Activated naive CD8-positive, alpha-beta T cell (primary cell): ENCODE results near the gene HBA1.
"Not testable (repeated sequence)": the region's sequence is repeated elsewhere in the genome, so short reads cannot be mapped to it uniquely, and the experiment has no call there.

ENCODE experiments used
- H3K27ac Mint-ChIP-seq: one replicate; pipeline ENCODE4 v1.8.0; 2021; ENCODE audit warnings: mixed read lengths
- H3K27me3 Mint-ChIP-seq: one replicate; pipeline ENCODE4 v1.8.0; 2021; ENCODE audit warnings: mixed read lengths
- H3K36me3 Mint-ChIP-seq: one replicate; pipeline ENCODE4 v1.8.0; 2021; ENCODE audit warnings: mixed read lengths
- H3K4me1 Mint-ChIP-seq: one replicate; pipeline ENCODE4 v1.8.0; 2021; ENCODE audit warnings: low read depth, mixed read lengths
- H3K4me3 Mint-ChIP-seq: one replicate; pipeline ENCODE4 v1.8.0; 2021; ENCODE audit warnings: mild to moderate bottlenecking, mixed read lengths
- H3K9me3 Mint-ChIP-seq: one replicate; pipeline ENCODE4 v1.8.0; 2021; ENCODE audit warnings: low read depth, mixed read lengths

HBA1 gene

DNA sequence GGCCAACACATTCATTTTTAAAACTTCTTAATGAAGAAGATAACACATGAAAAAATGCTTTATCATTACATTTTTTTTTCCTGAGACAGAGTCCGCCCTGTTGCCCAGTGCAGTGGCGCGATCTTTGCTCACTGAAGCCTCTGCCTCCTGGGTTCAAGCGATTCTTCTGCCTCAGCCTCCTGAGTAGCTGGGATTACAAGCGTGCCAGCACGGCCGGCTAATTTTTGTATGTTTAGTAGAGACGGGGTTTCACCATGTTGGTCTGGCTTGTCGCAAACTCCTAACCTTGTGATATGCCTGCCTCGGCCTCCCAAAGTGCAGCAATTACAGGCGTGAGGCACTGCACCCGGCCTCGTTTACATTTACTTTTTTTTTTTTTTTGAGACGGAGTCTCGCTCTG is 17.0 kb downstream of the HBA1 start:
- H3K4me1 Mint-ChIP-seq, result peaks cover 10% of the 10 kb centered on the region
- no peak overlapping the region for H3K27ac Mint-ChIP-seq
- H3K9me3 Mint-ChIP-seq, result no peaks in the 10 kb centered on the region
- H3K36me3 Mint-ChIP-seq, result no peaks in the 10 kb centered on the region
- no peaks in the 10 kb centered on the region for H3K27me3 Mint-ChIP-seq
- no peak overlapping the region for H3K4me3 Mint-ChIP-seq

DNA sequence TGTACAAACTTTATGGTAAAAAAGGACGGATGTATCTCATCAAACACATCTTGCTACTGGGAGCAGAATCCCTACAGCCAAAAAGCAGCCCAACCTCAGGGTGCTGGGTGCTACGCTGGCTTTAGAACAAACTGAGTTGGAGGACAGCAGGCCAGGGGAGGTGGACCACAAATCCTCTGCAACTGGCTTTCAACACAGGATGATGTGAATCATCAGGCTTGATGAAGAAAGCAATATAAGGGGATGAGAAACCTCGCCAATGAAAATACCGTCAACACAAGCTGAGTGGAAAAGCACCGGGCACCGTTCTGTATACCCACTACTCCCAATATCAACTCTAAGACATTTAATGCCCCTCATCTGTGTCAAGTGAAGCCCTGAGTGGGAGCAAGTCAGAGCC is 18.0 kb downstream of the HBA1 start:
- H3K27ac Mint-ChIP-seq, result no peak overlapping the region
- no peak overlapping the region for H3K4me3 Mint-ChIP-seq
- H3K27me3 Mint-ChIP-seq, result no peaks in the 10 kb centered on the region
- no peaks in the 10 kb centered on the region for H3K9me3 Mint-ChIP-seq
- H3K4me1 Mint-ChIP-seq, result peaks cover 2% of the 10 kb centered on the region
- H3K36me3 Mint-ChIP-seq, result no peaks in the 10 kb centered on the region

DNA sequence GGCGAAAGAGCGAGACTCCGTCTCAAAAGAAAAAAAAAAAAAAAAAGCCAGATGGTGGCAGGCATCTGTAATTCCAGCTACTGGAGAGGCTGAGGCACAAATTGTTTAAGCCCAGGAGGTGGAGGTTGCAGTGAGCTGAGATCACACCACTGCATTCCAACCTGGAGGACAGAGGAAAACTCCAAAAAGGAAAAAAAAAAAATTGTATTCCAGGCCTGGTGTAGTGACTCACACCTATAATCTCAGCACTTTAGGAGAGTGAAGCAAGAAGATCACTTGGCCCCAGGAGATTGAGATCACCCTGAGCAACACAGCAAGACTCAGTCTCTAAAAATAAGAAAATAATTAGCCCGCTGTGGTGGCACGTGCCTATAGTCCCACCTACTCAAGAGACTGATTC is 23.9 kb downstream of the HBA1 start:
- Mint-ChIP-seq H3K9me3 (no peaks in the 10 kb centered on the region), H3K36me3 (no peaks in the 10 kb centered on the region), H3K4me1 (no peaks in the 10 kb centered on the region), H3K27me3 (no peaks in the 10 kb centered on the region), H3K4me3 (no peak overlapping the region), H3K27ac (no peak overlapping the region)

DNA sequence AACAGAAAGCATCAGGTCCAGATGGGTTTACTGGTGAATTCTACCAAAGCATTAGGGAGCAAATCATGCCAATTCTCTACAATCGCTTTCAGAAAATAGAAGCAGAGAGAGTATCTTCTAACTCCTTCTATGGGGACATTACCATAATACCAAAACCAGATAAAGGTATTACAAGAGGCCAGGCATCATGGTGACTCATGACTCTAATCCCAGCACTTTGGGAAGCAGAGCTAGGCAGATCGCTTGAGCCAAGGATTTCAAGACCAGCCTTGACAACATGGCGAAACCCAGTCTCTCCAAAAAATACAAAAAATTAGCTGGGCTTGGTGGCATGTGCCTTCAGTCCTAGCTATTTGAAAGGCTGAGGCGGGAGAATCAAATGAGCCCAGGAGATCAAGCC is 26.8 kb downstream of the HBA1 start:
- H3K4me3 Mint-ChIP-seq, result no peak overlapping the region
- H3K4me1 Mint-ChIP-seq, result peaks cover 2% of the 10 kb centered on the region
- H3K27me3 Mint-ChIP-seq, result no peaks in the 10 kb centered on the region
- H3K36me3 Mint-ChIP-seq, result peaks cover 2% of the 10 kb centered on the region
- H3K9me3 Mint-ChIP-seq, result no peaks in the 10 kb centered on the region
- H3K27ac Mint-ChIP-seq, result no peak overlapping the region

DNA sequence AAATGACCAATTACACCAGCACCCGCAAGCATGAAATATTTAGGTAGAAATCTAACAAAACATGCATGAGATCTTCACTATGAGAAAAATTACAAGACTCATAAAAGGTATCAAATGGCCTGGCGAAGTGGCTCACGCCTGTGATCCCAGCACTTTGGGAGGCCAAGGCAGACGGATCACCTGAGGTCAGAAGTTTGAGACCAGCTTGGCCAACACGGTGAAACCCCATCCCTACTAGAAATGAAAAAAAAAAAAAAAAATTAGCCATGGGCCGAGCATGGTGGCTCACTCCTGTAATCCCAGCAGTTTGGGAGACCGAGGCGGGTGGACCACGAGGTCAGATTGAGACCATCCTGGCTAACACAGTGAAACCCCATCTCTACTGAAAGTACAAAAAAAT is 27.6 kb downstream of the HBA1 start:
- H3K36me3 Mint-ChIP-seq, H3K27me3 Mint-ChIP-seq, H3K27ac Mint-ChIP-seq, H3K4me1 Mint-ChIP-seq, H3K4me3 Mint-ChIP-seq, H3K9me3 Mint-ChIP-seq: not testable (repeated sequence)

DNA sequence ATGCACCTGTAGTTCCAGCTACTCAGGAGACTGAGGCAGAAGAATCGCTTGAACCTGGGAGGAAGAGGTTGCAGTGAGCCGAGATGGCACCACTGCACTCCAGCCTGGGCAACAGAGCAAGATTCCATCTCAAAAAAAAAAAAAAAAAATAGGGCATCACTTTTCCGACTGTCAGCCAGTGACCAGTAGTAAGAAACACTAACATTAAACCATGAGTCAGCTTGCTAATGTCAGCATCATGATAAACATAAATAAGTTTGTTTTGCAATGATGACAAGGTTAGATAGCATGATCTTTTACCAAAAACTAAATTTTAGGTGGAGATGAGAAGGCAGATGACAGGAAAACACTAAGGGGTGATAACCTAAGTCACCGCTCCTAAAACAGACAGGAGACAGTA is 32.9 kb downstream of the HBA1 start:
- not testable (repeated sequence) for H3K36me3 Mint-ChIP-seq, H3K4me3 Mint-ChIP-seq, H3K9me3 Mint-ChIP-seq, H3K27ac Mint-ChIP-seq, H3K27me3 Mint-ChIP-seq
- H3K4me1 Mint-ChIP-seq, result peaks cover 12% of the 10 kb centered on the region

DNA sequence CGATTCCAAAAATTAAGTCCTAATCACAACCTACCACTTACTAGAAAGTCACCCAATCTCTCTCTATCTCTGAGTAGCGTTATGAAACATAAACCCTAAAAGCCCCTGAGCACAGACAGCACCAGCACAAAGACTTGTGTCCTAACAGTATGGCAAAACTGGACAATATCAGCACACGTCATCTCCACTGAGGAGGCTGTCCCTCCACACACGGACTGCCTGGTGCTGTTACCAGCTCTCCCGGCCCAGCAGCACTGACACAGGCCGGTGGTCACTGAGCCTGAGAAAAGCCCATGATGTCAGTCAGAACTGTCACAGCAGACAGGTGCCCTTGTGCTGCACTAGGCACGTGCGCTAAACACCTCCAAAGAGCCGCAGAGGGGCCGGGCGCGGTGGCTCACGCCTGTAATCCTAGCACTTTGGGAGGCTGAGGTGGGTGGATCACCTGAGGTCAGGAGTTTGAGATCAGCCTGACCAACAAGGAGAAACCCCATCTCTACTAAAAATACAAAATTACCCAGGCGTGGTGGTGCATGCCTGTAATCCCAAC is 35.2 kb downstream of the HBA1 start:
- not testable (repeated sequence) for H3K27ac Mint-ChIP-seq, H3K36me3 Mint-ChIP-seq, H3K4me3 Mint-ChIP-seq, H3K27me3 Mint-ChIP-seq, H3K9me3 Mint-ChIP-seq
- H3K4me1 Mint-ChIP-seq, result peaks cover 11% of the 10 kb centered on the region

DNA sequence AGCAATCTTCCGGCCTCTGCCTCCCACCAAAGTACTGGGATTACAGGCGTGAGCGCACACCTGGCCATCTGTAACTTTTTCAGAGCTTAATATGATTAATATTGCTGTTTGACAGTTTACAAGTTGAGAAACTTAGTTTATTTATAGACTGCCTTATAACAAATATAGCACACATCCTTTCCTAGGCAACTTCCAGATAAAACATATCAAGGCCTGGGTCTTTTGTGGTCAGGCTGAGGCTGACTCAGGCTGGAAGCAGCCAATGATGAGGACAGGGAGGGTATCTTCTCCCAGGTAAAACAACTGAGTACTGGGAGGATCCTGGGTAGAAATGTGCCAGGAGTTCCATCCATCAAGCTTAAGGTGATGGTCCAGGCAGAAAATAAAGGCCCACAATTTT is 36.5 kb downstream of the HBA1 start:
- Mint-ChIP-seq H3K4me1 (peaks cover 11% of the 10 kb centered on the region), H3K36me3 (peaks cover 2% of the 10 kb centered on the region), H3K27me3 (no peaks in the 10 kb centered on the region), H3K27ac (no peak overlapping the region), H3K9me3 (no peaks in the 10 kb centered on the region), H3K4me3 (no peak overlapping the region)

DNA sequence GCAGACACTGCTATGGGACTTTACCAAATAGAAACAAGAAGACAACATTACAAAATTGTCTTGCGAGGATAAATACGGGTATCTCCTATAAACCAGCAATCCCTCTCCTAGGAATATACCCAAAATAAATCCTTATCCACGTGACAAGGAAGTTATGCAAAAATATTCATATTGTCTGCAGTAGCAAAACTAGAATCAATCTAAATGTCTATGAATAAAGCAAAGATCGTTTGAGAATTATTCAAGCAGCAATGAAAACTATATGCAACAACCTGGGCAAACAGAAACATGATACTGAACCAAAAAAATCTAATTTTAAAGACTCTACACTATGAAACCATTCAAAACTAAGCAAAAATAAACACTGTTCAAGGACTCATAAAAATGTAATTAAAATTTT is 43.5 kb downstream of the HBA1 start:
- no peak overlapping the region for H3K27ac Mint-ChIP-seq
- H3K36me3 Mint-ChIP-seq, result no peaks in the 10 kb centered on the region
- H3K4me3 Mint-ChIP-seq, result no peak overlapping the region

More for the DNA sequence above, 43.5 kb downstream of the HBA1 start:
- no peaks in the 10 kb centered on the region for H3K9me3 Mint-ChIP-seq
- no peaks in the 10 kb centered on the region for H3K27me3 Mint-ChIP-seq
- peaks cover 18% of the 10 kb centered on the region for H3K4me1 Mint-ChIP-seq
